Globus pallidus (tissue), 1 donor: ENCODE data around the gene FLAD1.
A peak's percentile ranks its signal among the peaks of the same experiment; 100 is the strongest.

ENCODE experiments used
- DNase-seq: peaks from one replicate; pipeline ENCODE4 v3.0.0-alpha.2; 2015; ENCODE audit warnings: low spot score

Gene FLAD1

DNA sequence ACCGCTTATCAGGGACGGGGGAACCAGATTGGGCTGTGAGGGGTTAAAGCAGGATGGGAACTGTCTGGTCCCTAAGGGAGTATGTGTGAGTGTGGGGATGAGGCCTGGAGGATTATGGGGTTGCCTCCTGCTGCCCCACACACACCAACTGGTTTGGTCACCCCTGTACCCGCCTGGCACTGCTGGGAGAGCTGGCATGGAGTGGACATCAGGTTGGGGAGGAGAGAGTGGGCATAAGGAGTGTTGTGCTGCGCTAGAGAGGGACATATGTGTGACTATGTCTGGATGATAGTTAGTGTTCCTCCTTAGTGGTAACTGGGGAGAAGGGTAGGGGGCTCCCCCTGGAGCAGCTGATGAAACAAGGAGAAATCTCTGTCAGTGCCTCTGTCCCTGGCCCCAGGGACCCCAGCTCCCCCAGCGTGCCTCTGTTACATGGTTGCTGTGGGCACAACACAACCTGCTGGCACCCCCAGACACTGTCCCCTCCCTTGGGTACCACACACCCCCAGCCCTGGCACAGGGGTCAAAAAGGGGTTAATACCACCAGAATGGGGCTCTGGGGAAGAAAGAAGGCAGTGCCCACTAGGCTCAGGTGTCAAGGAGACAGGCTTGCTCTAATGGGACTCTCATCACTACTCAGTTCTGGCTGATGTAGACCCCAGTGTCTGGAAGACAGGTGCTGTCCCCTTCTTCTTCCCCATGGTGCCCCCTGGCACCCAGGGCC lies 21.4 kb downstream of the FLAD1 start:
- peak; percentile 72 for DNase-seq

DNA sequence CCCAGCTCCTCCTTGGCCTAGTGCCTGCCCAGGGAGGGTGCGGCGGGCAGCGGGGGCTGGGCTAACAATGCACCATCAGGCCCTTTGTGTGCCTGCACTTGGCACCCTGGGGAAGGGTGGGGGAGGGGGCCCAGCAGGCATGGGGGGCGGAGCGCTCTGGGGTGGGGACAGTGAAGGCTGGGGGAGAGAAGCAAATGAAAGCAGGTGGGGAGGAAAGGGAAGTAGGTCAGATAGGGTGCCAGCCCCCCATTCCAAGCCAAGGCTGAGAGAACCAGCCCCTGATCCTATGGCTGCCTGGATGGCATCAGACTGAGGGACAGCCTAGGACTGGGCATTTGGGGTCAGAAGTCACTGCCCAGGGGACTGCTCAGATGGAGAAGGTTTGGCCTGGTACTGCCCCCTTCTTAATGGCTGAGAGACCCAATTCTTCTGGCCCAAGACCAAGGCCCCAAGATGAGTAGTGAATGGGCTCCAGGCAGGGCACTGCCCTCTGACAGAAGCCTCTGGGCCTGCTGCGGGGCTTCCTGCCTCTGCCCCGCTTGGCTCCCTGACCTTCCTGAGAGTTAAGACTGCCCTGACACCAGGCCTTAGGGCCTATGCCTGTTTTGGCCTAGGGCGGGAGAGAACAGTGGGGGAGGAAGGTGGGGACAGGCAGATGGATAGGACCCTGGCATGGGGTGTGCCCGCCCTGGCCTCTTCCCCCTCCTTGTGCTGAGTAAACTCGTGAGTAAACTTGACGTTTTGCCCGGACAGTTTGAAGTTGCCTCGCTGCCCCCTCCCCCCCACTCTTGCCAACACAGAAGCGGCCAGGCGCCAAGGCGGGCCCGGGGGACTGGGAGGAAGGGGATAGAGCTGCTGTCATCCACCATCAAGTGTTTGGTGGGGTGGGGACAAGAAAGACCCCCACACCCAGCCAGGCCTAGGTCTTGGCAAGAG lies 22.2 kb downstream of the FLAD1 start:
- peak; percentile 84 for DNase-seq

DNA sequence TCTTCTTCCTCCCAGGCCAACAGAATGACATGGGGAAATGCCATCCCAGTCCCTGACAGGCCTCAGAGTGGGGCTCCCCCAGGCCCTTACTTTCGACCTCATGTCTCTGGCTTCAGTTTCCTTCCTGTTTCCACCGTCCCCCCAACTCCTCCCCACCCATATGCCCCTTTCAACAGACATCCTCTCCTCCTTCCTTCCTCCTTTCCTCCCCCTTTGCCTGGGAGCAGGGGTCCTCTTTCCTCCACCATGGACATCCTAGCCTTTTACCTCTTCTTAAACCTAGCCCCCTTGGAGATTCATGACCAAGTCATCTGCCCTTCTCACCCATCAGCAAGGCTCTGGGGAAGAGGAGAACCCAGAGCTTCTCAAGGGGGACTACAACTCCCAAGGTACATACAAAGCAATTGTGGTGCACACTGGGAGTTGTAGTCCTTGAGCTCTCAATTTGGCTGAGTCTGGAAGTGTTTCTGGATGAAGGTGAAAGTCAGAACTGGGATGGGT lies 23.5 kb downstream of the FLAD1 start:
- DNase-seq: peak; percentile 69

DNA sequence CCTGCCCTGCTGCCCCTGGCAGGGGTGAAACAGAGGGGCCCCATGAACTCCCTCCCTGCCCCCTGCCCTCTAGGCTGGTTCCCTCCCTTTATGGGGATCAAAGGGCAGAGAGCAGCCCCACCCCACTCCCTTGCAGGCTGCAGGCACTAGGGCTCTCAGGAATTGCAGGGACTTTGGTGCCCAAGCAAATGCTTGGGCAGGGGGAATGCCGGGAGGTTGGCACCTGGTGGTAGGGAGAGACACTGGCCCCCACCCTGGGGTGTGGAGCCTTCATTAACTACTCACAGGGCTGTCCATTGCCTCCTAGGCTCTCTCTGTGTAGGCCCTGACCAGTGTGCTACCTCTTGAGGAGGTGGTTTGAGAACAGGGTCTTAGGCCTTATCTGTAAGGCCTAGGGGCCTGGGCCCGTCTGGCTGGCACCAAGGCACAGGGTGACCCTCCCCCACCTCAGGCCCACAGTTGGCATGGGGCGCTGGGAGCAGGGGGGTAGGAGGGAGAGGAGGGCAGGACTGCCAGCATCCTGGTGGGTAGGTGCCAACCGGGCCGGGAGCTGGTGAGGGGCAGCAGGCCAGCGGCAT lies 24.2 kb downstream of the FLAD1 start:
- DNase-seq: no peak

DNA sequence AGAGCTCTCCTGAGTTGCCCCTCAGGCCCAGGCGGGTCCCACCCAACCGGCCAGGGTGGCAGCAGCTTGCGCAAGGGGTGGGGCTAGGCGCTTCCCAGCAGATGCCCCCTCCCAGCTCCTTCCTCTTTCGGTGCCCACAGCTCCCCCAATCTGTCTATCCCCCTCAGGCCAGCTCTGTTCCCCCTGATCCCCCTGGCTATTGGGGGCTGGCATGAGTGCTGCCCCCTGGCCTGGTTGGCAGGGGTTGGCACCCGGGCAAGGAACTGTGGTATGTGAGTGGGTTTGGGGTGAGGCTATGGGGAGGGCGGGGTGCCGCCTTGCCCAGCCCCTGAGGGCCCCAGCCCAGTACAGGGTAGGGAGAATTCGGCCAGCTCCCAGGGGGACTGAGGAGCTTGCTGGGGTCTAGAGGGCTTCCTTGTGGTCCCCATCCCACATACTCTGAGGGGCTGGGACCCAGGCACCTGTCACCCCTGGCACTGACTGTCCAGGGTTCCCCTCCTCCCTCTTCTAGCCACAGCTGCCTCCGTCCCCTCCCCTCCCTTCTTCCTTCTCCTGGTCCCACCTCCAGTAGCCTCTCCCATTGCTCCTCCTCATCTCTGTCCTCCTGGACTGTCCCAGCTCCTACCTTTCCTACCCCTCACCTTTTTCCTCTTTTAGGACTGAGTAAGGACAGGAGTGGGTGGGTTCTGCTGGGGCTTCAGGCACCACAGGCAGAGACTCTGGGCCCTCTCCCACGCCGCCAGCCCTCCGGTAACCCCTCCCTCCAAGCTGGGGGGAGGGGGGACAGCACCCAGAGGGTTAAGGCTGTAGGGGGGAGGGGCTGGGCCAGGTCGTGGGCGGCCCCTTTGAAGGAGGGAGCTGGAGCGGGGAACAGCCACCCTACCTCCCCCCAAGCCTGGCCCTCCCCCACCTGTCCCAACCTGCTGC lies 25.1 kb downstream of the FLAD1 start:
- DNase-seq: no peak

DNA sequence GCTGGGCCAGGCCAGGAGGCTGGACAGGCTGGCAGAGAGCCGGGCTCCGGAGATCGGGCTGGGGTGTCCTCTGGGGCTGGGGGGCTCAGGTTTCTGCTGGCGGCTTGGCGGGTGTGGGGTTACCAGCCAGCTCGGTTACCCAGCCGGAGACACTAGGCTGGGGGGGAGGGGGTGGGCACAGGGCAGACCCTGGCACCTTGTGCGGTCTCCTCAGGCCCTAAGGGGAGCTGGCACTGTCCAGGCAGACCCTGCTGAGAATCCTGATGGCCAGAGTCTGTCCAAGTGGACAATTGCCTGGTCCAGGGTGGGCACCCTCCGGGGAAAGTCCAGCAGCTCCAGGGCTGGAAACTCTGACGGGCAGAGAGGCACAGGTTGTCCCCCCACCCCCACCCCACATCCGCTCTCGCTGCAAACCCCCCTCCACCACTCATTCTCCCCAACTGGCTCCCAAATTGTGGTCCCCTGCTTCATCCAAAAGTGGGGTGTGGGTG lies 26.1 kb downstream of the FLAD1 start:
- no peak for DNase-seq

DNA sequence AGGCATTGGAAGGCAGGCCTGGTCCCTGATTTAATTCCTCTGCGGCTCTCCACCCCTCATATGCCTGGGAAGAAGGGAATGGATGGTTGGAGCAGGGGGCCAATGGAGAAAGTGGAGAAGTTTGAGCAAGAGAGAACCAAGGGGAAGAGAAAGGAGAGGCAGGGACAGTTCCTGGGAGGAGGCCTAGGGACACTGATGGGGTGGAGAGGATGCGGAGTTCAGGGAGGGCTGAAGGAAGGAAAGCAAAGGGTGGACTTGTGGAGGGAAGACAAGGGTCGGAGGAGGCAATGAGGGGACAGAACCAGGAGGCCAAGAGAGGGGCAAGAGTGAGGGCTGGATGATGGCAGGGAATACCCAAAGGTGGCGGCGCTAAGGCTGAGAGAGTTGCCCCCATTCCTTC lies 26.6 kb downstream of the FLAD1 start:
- DNase-seq: no peak

DNA sequence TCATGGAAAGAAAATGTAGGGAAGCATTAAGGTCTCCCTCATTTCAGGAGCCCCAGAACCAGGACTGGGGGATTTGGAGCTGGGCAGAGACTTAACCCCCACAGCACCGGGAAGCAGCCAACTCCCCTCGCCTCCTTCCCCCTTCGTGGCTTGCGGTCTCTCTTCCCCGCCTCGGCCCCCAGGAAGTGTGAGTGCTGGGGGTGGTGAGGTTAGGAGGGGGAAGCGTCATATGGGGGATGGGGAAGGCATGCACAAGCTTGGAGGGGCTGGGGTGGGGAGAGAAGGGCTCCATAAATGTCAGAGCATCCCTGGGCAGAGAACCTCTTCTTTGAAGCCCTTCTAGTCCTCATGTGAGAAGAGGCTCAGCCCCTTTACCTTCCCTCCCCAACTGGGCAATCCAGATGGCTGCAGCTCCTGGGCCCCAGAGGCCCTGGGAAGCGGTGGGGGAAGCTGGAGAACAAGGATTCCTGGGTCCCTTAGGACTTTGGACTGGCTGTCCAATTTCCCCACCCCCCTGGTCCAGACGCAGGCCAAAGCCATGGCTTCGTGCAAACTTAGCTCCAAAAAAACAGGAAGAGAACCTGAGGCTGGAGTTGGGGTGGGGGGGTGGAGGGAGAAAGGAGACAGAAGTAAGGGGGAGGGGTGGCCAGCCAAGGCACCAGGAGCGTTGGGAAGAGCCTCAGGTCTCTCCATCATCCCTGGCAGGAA lies 27.2 kb downstream of the FLAD1 start:
- no peak for DNase-seq

DNA sequence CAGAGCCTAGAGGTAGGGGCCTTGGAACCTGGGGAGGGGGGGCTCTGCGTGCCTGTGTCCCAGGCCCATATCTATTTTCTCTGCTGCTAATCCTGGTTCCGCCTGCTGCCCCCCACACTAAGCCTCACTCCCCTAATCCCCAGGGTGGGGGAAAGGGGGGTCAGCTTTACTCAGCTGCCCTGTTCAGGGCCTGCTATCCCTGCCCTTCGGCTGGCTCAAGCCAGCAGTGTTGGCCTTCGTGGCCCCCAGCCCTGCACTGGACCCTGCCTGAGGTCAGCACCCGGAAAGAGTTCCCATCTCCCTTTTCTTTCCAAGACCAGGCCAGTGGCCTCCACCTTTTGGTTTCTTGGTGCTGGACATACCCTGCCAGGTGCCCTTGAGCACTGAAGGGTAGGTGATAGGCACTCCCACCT lies 27.9 kb downstream of the FLAD1 start:
- DNase-seq: no peak

DNA sequence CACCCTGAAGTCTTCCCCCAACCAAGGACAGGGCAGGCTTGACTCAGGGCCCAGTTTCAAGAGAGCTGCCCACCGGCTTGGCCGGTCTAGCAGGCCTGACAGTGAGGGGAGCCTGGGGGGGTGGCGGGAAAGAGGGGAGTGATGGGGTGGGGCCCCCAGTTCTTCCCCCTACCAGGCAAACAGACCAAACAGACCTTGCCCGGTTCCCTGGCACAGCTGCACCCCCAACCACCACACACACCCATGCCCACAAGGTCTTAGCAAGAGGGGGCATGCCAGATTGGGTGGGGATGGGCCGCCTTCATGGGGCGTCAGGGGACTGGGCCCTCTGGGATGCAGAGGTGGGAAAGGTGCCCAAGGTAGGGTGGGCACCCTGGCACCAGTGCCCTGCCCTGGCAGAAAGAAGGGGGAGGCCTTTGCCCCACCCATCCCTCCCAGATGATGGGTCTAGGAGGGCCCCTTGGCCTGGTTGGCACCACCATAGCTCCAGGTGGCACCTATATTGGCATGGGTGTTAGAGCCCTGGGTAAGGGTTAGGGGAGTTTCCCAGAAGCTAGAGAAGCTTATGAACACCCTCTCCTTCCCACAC lies 28.4 kb downstream of the FLAD1 start:
- no peak for DNase-seq

DNA sequence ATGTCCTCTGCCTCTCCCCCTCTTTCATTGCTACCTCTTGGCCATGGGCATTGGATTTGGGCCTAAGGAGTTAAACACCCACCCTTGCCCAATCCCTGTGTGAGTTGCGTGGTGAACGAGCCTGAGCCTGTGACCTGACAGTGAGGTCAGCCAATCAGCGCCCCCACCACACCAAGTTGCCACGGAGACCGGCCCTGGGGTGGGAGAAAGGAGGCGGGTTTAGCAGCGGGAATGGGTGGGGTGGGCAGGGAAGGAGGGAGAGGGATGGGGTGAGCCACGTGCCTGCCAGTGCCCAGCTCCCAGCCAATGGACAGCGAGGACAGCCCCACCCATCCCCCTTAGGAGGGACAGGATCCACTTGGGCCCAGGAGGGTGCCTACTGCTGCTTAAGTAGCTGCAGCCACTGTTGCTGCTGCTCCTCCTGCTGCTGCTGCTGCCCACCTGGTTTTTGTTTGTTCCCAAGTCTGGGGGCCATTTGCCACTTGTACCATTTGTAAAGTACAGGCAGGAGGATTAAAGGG lies 28.9 kb downstream of the FLAD1 start:
- DNase-seq: peak; percentile 87

DNA sequence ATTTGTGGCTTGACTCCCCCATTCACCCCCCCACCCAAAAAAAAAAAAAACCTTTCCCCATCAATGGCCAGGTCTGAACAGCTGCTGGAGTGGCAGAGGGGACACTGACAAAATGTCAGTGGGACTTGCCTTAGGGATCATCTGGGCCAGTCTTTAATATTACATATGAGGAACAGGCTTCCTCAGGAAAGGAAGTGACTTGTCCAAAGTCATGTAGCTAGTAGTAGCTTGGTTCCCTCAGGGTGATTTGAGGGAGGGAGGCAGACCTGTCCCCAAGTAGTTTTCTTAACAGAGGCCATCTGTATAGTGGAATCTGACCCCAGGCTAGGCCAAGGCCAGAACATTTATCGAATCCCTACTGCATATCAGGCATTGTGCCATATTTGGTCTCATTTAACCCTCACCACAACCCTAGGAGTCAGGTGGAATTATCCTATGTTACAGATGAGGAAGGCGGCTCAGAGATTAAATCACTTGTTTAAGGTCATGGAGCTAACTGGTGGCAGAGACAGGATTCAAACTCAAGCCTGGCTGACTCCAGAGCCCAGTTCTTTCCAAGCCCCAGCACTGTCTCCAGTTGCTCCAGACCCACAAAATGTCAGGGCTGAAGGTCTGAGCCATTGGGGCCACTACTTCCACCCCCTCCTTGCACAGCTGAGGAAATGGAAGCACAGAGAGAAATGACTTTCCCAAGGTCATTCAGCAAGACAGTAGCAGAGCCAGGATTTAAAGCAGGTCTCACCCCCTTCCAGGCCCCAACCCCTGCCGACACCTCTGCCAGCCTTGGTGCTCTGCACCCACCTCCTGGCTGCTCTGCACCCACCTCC lies 29.8 kb downstream of the FLAD1 start:
- no peak for DNase-seq

DNA sequence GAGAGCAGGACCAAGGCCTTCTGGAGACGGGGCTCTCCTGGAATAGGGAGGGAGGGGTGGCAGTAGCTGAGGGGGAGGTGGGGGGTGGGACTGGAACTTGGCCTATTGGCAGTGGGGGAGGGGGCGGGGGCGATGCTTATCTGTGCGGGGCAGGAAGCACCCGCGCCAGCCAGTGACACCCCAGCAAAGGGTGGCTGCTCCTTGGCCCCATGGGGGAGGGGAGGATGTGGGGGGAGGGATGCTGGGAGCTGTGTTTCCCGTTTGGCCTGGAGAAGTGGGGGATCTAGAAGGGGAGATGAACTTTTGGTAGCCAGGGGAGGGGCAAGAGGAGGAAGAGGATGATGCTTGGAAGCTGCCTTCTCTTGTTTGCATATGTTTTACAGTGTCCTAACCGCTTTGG lies 30.5 kb downstream of the FLAD1 start:
- DNase-seq: no peak

DNA sequence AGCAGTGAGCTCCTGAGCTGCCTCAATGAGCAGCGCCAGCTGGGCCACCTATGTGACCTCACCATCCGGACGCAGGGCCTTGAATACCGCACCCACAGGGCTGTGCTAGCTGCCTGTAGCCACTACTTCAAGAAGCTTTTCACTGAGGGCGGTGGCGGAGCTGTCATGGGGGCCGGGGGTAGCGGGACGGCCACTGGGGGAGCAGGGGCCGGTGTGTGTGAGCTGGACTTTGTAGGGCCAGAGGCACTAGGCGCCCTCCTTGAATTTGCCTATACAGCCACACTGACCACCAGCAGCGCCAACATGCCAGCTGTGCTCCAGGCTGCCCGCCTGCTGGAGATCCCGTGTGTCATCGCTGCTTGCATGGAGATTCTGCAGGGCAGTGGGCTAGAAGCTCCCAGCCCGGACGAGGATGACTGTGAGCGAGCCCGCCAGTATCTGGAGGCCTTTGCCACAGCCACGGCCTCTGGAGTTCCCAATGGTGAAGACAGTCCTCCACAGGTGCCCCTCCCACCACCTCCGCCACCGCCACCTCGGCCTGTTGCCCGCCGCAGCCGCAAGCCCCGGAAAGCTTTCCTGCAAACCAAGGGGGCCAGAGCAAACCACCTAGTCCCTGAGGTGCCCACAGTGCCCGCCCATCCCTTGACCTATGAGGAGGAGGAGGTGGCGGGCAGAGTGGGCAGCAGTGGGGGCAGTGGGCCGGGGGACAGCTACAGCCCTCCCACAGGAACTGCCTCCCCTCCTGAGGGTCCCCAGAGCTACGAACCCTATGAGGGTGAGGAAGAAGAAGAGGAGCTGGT lies 31.8 kb downstream of the FLAD1 start:
- no peak for DNase-seq

DNA sequence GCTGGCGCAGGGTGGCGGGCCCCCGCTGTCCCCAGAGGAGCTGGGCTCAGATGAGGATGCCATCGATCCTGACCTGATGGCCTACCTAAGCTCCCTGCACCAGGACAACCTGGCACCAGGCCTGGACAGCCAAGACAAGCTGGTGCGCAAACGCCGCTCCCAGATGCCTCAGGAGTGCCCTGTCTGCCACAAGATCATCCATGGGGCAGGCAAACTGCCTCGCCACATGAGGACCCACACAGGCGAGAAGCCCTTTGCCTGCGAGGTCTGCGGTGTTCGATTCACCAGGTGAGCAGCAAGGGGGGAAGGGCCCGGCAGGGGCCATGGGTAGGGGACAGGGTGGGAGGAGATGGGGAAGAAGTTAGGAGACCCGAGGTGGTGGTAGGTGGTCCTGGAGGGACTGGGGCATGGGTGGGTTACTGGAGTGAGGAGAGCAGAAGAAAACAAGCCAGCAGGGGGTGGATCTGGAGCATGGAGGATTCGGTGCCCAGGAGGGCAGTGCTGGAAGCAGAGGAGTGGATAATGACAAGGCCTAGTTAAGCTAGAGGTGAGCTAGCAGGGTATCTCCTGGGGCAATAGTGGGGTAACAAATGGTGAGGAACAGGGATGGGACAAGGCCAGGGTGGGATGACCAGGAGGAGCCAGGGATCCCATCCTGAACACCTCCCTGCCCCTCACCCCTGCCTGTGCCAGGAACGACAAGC lies 32.5 kb downstream of the FLAD1 start:
- DNase-seq: no peak

DNA sequence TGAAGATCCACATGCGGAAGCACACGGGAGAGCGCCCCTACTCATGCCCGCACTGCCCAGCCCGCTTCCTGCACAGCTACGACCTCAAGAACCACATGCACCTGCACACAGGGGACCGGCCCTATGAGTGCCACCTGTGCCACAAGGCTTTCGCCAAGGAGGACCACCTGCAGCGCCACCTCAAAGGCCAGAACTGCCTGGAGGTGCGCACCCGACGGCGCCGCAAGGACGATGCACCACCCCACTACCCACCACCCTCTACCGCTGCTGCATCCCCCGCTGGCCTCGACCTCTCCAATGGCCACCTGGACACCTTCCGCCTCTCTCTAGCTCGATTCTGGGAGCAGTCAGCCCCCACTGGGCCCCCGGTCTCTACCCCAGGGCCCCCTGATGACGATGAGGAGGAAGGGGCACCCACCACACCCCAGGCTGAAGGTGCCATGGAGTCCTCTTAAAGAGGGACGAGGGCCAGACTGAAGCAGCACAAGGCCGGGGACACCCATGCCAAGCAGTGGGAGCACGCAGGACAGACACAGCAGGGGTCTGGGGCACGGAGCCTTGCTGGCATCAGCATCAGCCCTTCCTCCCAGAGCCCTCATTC lies 33.2 kb downstream of the FLAD1 start:
- no peak for DNase-seq
